GM12873 (cell line): Measurements from ENCODE around the gene TRIM2.

Experiments
- TF ChIP-seq, protein P1 (sequence below): IDR thresholded peaks from 2 replicates; pipeline ENCODE4 v1.5.1; 2012; ENCODE audit warnings: low read depth, mild to moderate bottlenecking, moderate library complexity, low read length, control low read depth; ENCODE audit not compliant: insufficient read depth; ENCODE audit errors: missing control alignments

TRIM2 gene

DNA sequence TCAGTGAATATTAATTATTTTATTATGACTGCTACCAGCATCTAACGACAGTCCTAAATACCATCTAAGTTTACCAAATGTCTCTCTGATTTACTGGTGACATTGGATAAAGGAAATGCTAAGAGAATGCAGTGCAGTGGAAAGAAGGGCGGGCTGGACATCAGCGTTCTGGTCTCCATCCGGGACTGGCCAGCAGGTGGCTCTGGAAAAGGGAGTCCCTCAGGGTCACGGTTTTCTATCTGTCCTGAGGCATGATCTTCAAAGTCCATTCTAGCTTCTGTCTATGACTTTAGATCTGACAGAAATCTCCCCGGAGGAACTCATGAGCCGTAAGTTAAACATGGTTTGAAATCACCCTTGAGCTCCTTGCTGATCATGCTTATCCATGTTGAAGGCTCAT is 3.3 kb downstream of the TRIM2 start:
- TF ChIP-seq, protein P1, sequence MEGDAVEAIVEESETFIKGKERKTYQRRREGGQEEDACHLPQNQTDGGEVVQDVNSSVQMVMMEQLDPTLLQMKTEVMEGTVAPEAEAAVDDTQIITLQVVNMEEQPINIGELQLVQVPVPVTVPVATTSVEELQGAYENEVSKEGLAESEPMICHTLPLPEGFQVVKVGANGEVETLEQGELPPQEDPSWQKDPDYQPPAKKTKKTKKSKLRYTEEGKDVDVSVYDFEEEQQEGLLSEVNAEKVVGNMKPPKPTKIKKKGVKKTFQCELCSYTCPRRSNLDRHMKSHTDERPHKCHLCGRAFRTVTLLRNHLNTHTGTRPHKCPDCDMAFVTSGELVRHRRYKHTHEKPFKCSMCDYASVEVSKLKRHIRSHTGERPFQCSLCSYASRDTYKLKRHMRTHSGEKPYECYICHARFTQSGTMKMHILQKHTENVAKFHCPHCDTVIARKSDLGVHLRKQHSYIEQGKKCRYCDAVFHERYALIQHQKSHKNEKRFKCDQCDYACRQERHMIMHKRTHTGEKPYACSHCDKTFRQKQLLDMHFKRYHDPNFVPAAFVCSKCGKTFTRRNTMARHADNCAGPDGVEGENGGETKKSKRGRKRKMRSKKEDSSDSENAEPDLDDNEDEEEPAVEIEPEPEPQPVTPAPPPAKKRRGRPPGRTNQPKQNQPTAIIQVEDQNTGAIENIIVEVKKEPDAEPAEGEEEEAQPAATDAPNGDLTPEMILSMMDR, result no peak

DNA sequence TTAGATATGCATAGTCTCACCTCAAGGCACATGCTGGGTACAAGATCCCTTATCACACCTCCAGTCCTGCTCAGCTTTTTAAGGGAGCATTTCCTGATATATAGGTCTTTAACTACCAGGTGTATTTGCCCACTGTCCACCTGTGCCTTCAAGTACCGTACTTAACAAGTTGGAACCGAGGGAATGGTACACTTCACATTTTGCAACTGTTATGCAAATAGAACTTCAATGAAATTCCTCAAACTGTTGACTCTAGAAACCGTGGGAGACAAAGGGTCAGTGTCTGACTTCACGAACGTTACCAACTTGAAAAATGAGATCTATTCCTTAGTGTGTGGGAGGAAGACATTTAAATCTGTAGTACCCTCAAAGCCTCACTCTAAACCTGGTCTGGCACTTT is 5.2 kb downstream of the TRIM2 start:
- TF ChIP-seq, protein P1, result no peak

DNA sequence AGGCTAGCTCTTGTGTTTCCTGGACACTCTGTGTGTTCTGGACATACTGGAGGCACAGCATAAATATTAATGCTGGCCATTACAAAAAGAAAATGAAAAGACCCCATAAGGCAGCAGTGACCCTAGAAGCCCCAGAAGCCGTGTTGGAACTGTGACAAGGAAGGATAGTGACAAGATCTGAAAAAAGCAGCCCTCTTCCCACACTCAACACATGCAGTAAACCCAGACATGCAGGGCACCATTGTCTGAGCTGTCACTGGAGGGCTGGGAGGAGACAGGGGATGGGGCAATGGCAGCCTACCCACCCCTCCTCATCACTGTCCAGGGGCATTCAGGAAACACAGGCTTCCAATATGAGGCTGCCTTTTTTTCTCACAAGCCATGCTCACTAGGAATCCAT is 6.5 kb downstream of the TRIM2 start:
- TF ChIP-seq, protein P1, result no peak

DNA sequence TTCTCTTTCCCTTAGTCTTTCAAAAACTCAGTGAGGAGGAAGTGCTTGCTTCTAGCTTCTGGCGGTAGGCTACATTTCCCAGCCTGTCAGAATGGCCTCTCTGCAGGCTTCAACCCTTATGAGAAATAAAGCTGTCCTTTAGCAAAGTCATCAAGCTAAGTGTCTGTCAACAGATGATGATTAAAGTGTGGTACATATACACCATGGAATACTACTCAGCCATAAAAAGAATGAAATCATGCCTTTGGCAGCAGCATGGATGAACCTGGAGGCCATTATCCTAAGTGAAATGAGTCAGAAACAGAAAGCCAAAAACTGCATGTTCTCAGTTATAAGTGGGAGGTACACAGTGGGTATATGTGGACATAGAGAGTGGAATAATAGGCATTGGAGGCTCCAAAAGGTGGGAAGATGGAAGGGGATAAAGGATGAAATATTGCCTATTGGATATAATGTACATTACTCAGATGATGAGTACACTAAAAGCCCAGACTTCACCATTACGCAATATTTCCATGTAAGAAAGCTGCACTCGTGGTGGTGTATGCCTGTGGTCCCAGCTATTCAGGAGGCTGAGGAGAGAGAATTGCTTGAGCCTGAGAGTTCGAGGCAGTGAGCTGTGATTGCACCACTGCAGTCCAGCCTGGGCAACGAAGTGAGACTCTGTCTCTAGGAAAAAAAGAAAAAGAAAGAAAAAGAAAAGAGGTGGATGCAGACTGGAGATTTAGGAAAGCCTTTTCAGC is 7.9 kb downstream of the TRIM2 start:
- TF ChIP-seq, protein P1, result no peak

DNA sequence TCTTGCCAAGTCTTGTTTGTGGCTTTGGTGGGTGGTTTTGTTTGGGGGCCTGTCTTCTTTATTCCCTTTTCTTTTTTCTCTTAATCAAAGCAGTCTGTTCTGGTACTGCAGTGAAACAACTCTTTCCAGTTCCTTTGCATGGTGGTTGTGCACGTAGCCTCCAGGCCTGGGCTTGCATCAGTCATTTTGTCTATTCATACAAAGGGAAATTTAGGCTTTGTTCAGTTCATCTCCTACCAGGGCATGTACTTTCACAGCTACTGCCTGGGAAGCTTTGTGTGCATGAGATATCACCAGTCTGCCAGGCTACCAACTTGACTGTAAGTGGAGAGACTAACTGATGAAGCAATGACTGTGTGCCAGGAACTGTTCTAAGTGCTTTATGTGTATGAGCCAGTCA is 8.5 kb downstream of the TRIM2 start:
- TF ChIP-seq, protein P1, result no peak

DNA sequence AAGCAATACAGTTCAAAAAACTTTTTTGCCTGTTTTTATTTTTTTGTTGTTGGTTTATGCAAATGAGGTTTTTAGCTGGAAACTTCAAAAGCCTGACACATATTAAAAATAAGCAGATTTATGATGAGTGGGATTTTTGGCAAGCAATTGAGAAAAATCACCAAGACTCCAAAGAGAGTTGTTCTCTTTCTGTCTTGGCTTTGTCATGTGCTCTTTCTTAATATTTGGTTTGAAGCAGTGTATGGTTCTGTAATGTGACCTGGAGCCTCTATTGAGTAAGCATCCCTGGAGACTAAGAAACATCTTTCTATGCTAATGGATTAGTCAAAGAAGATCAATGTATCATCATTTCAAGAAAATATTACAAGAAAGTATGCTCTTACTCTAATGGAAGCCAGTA is 11.7 kb downstream of the TRIM2 start:
- TF ChIP-seq, protein P1, result no peak

DNA sequence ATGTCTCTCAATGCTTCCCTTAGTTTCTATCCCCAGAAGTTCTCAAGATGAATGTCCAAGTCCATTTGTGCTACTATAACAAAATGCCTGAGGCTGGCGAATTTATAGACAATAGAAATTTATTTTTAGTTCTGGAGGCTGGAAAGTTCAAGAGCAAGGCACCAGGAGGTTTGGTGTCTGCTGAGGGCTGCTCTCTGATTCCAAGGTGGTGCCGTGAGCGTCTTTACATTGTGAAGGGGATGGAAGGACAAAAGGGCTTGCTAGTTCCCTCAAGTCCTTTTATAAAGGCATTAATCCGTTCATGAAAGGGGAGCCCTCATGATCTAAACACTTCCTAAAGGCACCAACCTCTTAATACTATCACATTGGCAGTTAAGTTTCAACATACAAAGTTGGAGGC is 12.3 kb downstream of the TRIM2 start:
- TF ChIP-seq, protein P1, result no peak
